HEK293T (cell line): Measurements from ENCODE around the gene GDF3.
"Not testable (repeated sequence)": the region's sequence is repeated elsewhere in the genome, so short reads cannot be mapped to it uniquely, and the experiment has no call there.

ENCODE experiments used
- CTCF ChIA-PET: fragments of 350-600 bp; formaldehyde crosslinking; extraction: SDS; loops from one replicate; lab custom pipeline; 2021; ENCODE audit warnings: antibody characterized with exemption, inconsistent platforms; lab: Yijun Ruan, JAX
- POLR2A ChIA-PET: fragments of 350-600 bp; formaldehyde crosslinking; extraction: SDS; loops from one replicate; lab custom pipeline; 2020; ENCODE audit warnings: antibody characterized with exemption, inconsistent platforms; lab: Yijun Ruan, JAX
- DNase-seq: peaks from one replicate; pipeline ENCODE4 v3.0.0; 2012; ENCODE audit warnings: mixed read lengths; ENCODE audit errors: extremely low spot score
- ARNT ChIP-seq: fragments of 450-650 bp; IDR thresholded peaks from 2 replicates; pipeline ENCODE4 v1.6.1; 2017; ENCODE audit warnings: mild to moderate bottlenecking
- BHLHE40 ChIP-seq: fragments of 450-650 bp; IDR thresholded peaks from 2 replicates; pipeline ENCODE4 v1.6.1; 2016; ENCODE audit warnings: mild to moderate bottlenecking, moderate library complexity, borderline replicate concordance
- ELF4 ChIP-seq: fragments of 450-650 bp; IDR thresholded peaks from 2 replicates; pipeline ENCODE4 v1.6.1; 2017; ENCODE audit warnings: antibody characterized with exemption
- FOXA1 ChIP-seq: fragments of 450-650 bp; IDR thresholded peaks from 2 replicates; pipeline ENCODE4 v1.6.1; 2016; ENCODE audit warnings: mild to moderate bottlenecking
- FOXK2 ChIP-seq: fragments of 450-650 bp; IDR thresholded peaks from 2 replicates; pipeline ENCODE4 v1.6.1; 2016; ENCODE audit warnings: mild to moderate bottlenecking
- FOXM1 ChIP-seq: fragments of 450-650 bp; IDR thresholded peaks from 2 replicates; pipeline ENCODE4 v1.6.1; 2017; ENCODE audit warnings: mild to moderate bottlenecking, borderline replicate concordance
- L3MBTL2 ChIP-seq: fragments of 450-650 bp; conservative IDR thresholded peaks from 2 replicates; pipeline ENCODE4 v1.6.1; 2016; ENCODE audit warnings: mild to moderate bottlenecking
- LEF1 ChIP-seq: fragments of 450-650 bp; IDR thresholded peaks from 2 replicates; pipeline ENCODE4 v1.6.1; 2017; ENCODE audit warnings: mild to moderate bottlenecking, borderline replicate concordance
- NFRKB ChIP-seq: fragments of 450-650 bp; IDR thresholded peaks from 2 replicates; pipeline ENCODE4 v1.6.1; 2016; ENCODE audit warnings: mild to moderate bottlenecking, moderate library complexity
- SP1 ChIP-seq: fragments of 450-650 bp; IDR thresholded peaks from 2 replicates; pipeline ENCODE4 v1.6.1; 2017
- SUZ12 ChIP-seq: fragments of 450-650 bp; IDR thresholded peaks from 2 replicates; pipeline ENCODE4 v1.6.1; 2016; ENCODE audit warnings: mild to moderate bottlenecking
- TARDBP ChIP-seq: fragments of 450-650 bp; IDR thresholded peaks from 2 replicates; pipeline ENCODE4 v1.6.1; 2016
- ZNF384 ChIP-seq: fragments of 450-650 bp; IDR thresholded peaks from 2 replicates; pipeline ENCODE4 v1.6.1; 2016
- TF ChIP-seq, protein P1 (sequence below): fragments of 450-650 bp; IDR thresholded peaks from 2 replicates; pipeline ENCODE4 v1.6.1; 2016

Gene GDF3

DNA sequence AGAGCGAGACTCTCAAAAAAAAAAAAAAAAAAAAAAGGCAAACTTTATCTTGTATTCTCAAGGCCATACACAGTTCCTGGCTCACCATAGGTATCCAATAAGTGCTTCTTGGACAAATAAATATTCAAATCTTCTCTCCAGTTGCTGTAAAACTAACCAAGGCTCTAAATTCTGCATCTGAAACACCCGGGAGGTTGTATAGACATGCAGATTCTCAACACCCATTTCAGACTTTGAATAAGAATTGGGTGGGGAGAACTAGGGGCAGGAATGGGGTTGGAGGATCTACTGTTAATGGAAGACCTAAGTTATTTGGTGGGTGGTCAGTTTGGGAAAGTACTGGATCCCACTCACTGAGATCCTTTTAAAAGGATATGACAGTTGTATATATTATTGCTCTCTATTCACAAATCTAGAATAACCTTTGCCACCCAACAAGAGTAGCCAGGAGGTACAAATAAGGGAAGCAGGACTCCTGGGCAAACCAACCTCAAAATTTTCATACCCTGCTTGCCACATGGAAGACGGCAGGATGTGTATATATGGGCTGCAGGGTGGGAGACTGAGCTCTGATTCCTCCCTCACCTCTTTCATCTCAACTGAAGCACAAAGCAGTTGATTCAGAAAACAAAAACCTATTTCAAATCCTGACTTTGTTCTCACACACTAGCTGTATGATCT, 879 bp downstream of the GDF3 start:
- CTCF ChIA-PET = no interaction called here
- DNase-seq = no peak
- TF ChIP-seq, protein P1, sequence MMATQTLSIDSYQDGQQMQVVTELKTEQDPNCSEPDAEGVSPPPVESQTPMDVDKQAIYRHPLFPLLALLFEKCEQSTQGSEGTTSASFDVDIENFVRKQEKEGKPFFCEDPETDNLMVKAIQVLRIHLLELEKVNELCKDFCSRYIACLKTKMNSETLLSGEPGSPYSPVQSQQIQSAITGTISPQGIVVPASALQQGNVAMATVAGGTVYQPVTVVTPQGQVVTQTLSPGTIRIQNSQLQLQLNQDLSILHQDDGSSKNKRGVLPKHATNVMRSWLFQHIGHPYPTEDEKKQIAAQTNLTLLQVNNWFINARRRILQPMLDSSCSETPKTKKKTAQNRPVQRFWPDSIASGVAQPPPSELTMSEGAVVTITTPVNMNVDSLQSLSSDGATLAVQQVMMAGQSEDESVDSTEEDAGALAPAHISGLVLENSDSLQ = no peak
- TF ChIP-seq ZNF384 = no peak
- TF ChIP-seq ELF4 = no peak
- no peak for TF ChIP-seq FOXA1
- no peak for TF ChIP-seq LEF1
- TF ChIP-seq L3MBTL2 = no peak
- POLR2A ChIA-PET = no interaction called here

DNA sequence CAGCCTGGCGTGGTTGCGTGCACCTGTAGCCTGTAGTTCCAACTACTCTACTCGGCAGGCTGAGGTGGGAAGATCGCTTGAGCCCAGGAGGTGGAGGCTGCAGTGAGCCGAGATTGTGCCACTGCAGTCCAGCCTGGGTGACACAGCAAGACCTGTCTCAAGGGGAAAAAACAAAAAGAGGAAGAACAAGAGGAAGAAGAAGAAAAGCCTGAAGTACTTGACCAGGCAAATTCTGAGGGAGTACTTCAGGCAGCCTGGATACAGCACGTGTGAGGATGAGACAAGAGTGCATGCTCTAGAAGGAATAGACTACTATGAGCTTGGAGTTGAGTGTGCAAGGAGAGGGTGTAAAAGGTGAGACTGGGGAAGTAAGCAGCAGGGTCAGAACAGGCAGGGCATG, 1.8 kb downstream of the GDF3 start:
- DNase-seq = no peak
- POLR2A ChIA-PET = no interaction called here
- CTCF ChIA-PET = no interaction called here
- TF ChIP-seq FOXA1 (no peak), ZNF384 (no peak), LEF1 (no peak), FOXM1 (no peak), BHLHE40 (no peak)

DNA sequence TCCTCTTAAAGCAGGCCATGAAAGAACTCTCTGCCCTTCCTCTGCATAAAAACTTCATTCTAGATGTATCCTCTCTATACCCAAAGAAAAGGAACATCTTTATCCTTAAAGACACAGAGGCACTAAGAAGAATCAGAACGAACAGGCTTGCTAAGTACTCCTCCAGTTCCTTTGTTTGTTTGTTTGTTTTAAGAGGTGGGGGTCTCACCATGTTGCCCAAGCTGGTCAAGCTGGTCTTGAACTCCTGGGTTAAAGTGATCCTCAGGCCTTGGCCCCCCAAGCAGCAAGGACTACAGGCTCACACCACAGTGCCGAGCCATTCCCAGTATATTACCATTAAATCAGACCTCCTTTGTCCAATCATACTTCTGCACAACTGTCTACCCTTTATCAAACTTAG, 14.0 kb downstream of the GDF3 start:
- ChIA-PET POLR2A (no interaction called here), CTCF (no interaction called here)
- DNase-seq = no peak
- TF ChIP-seq L3MBTL2 (no peak), SUZ12 (no peak)

DNA sequence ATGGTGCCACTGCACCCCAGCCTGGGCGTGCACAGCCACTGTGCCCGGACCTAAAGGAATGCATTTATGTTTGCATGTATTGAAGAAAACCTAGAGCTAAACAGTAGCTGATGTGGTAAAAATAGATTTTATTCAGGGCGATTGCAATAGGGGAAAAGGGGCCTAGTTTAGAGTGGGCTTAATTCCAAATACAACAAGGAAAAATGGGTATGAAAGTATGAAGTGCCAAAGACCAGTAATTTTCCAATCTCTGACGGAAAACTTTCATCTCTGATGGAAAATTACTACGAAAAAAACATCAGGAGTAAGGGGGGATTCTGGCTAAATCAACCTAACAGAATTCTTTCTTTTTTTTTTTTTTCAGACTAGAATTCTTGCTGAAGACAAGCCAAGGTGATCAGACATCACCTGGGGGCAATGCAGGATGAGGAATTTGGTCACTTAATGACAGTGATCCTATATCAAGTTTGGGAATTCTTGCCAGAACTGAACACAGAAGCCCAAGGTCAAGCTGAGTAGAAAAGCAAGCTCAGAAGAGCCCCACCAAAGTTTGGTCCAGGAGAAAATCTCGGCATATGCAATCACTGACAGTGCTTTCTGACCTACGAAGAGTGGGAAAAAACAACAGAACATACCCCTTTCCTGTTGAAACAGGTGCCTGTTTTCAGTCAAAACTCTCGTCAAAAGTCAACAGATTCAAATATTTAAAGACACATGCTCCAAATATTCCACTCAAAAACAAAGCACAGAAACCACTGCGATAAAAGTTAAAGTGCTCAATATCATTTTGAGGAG, 16.1 kb downstream of the GDF3 start:
- POLR2A ChIA-PET = no interaction called here

DNA sequence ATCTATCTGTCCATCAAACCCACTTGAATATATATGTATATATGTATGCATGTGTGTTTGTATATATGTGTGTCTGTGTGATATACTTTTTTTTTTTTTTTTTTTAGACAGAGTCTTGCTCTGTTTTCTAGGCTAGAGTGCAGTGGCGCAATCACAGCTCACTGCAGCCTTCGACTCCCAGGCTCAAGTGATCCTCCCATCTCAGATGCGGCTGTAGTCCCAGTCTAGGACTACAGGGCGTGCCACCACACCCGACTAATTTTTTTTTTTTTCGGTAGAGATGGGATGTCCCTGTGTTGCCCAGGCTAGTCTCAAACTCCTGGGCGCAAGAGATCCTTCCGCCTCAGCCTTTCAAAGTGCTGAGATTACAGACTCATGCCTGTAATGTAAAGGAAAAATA, 16.8 kb downstream of the GDF3 start:
- ChIA-PET POLR2A (no interaction called here), CTCF (interaction anchor here (0.6 to 0.8 kb wide), 2 partner anchors 32 to 48 kb away, joined by 3 read pairs; no protein-coding TSS in a partner anchor)
- TF ChIP-seq, protein P1 = no peak
- no peak for TF ChIP-seq ELF4
- no peak for DNase-seq

More for the DNA sequence above, 16.1 kb downstream of the GDF3 start:
- CTCF ChIA-PET = interaction anchor here (0.6 to 0.8 kb wide), 2 partner anchors 24 to 33 kb away, joined by 3 read pairs; no protein-coding TSS in a partner anchor
- no peak for DNase-seq
- TF ChIP-seq SP1 (no peak), NFRKB (no peak), TARDBP (no peak), FOXM1 (no peak), SUZ12 (no peak), ELF4 (no peak), FOXA1 (no peak), FOXK2 (no peak), ZNF384 (no peak), BHLHE40 (no peak), ARNT (no peak), LEF1 (no peak), L3MBTL2 (no peak)

DNA sequence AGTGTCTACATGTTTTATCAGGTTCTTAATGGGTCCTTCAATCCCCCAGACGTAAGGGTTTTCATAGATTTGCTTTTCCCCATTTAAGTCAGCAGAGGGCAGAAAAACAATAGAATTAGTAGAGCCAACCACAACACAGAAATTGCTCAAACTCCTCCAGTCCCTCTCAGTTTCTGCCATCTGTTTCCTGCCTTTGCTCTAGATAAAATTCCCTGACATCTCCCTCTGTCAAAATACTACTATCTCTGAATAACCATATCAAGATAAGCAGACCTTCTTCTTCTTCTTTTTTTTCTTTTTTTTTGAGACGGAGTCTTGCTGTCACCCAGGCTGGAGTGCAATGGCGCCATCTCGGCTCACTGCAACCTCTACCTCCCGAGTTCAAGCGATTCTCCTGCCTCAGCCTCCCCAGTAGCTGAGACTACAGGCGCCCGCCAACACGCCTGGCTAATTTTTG, 18.1 kb downstream of the GDF3 start:
- CTCF ChIA-PET = interaction anchor here (2.3 kb wide), 1 partner anchor 129 kb away, joined by 13 read pairs; no protein-coding TSS in a partner anchor
- POLR2A ChIA-PET = not testable (repeated sequence)
- peak; percentile 45 for DNase-seq

DNA sequence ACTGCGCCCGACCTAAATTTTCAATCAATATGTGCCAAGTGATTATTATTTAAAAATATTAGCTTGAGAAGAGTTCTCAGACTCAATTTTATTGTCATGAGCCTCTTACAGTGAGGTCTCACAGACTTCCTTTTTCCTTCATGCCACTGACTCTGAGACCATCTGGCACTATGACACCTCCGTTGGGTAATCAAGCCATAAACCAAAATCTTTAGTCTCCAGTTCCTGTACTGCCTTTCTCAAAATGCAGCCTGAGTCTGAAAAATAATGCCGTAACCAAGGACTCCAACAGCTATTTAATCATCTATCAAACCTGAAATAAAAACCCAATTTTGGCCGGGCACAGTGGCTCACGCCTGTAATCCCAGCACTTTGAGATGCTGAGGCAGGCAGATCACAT, 20.1 kb downstream of the GDF3 start:
- CTCF ChIA-PET, POLR2A ChIA-PET: not testable (repeated sequence)

DNA sequence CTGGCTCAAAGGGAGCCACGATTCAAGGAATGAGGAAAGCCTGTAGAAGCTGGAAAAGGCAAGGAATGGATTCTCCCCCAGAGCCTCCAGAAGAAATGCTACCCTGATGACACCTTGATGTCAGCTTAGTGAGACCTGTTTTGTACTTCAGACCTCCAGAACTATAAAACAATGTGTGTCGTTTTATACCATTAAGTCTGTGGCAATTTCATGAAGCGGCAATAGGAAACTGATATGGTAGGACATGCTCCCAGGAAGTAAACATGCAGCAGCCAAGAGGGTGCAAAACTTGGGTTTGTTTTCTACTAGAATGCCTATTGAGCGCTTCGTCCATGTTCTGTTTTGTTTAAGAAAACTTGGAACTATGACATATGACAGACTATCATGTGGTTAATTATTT, 27.4 kb downstream of the GDF3 start:
- no peak for DNase-seq
- ChIA-PET CTCF (no interaction called here), POLR2A (no interaction called here)
- no peak for TF ChIP-seq ZNF384
- TF ChIP-seq LEF1 = no peak
- TF ChIP-seq, protein P1 = no peak
- no peak for TF ChIP-seq ELF4
- no peak for TF ChIP-seq TARDBP
- no peak for TF ChIP-seq ARNT

More for the DNA sequence above, 20.1 kb downstream of the GDF3 start:
- DNase-seq = not testable (repeated sequence)
